ENCODE results near the gene PRKCE.

DNA sequence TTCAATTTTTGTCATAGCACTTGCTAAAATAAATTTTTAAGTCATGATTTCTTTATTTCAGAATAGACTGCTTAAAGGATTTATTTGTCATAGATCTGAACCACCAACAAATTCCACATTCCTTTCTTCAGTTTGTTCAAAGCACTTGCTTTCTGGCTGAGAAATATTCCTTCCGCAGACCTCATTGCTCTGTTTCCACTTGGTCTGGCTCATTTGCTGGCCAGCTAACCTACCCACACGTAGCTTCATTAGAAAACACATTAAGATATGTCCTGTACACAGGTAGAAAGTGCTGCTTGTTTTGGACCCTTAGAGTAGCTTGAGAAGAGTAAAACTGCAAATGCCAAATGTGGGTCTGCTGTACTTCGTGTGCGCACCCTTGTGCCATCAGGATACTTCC is 479.0 kb downstream of the PRKCE start:
- TF ChIP-seq, protein P1, sequence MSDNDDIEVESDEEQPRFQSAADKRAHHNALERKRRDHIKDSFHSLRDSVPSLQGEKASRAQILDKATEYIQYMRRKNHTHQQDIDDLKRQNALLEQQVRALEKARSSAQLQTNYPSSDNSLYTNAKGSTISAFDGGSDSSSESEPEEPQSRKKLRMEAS (IDR thresholded peaks at IDR 0.05) = no peak
- no peak for TF ChIP-seq POLR2A (IDR thresholded peaks at IDR 0.05; ENCODE audit: borderline replicate concordance, extremely low read depth, insufficient read depth, insufficient read length)
- no peak for TF ChIP-seq POLR2AphosphoS5 (IDR thresholded peaks at IDR 0.05; ENCODE audit: low read depth, low read length)
- TF ChIP-seq ZFX (IDR thresholded peaks at IDR 0.05) = no peak
- TF ChIP-seq JUND (IDR thresholded peaks at IDR 0.05) = no peak
- TF ChIP-seq, protein P2, sequence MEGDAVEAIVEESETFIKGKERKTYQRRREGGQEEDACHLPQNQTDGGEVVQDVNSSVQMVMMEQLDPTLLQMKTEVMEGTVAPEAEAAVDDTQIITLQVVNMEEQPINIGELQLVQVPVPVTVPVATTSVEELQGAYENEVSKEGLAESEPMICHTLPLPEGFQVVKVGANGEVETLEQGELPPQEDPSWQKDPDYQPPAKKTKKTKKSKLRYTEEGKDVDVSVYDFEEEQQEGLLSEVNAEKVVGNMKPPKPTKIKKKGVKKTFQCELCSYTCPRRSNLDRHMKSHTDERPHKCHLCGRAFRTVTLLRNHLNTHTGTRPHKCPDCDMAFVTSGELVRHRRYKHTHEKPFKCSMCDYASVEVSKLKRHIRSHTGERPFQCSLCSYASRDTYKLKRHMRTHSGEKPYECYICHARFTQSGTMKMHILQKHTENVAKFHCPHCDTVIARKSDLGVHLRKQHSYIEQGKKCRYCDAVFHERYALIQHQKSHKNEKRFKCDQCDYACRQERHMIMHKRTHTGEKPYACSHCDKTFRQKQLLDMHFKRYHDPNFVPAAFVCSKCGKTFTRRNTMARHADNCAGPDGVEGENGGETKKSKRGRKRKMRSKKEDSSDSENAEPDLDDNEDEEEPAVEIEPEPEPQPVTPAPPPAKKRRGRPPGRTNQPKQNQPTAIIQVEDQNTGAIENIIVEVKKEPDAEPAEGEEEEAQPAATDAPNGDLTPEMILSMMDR (IDR thresholded peaks at IDR 0.05 in 2 of 3, conservative IDR thresholded peaks at IDR 0.05 in 1 of 3; ENCODE audit: borderline replicate concordance in 1 of 3, insufficient read depth in 1 of 3, low read depth in 2 of 3, low read length in 2 of 3) = no peak
- TF ChIP-seq, protein P3, sequence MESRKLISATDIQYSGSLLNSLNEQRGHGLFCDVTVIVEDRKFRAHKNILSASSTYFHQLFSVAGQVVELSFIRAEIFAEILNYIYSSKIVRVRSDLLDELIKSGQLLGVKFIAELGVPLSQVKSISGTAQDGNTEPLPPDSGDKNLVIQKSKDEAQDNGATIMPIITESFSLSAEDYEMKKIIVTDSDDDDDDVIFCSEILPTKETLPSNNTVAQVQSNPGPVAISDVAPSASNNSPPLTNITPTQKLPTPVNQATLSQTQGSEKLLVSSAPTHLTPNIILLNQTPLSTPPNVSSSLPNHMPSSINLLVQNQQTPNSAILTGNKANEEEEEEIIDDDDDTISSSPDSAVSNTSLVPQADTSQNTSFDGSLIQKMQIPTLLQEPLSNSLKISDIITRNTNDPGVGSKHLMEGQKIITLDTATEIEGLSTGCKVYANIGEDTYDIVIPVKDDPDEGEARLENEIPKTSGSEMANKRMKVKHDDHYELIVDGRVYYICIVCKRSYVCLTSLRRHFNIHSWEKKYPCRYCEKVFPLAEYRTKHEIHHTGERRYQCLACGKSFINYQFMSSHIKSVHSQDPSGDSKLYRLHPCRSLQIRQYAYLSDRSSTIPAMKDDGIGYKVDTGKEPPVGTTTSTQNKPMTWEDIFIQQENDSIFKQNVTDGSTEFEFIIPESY (IDR thresholded peaks at IDR 0.05; ENCODE audit: extremely low read depth, insufficient replicate concordance, low read length) = no peak
- TF ChIP-seq, protein P4, sequence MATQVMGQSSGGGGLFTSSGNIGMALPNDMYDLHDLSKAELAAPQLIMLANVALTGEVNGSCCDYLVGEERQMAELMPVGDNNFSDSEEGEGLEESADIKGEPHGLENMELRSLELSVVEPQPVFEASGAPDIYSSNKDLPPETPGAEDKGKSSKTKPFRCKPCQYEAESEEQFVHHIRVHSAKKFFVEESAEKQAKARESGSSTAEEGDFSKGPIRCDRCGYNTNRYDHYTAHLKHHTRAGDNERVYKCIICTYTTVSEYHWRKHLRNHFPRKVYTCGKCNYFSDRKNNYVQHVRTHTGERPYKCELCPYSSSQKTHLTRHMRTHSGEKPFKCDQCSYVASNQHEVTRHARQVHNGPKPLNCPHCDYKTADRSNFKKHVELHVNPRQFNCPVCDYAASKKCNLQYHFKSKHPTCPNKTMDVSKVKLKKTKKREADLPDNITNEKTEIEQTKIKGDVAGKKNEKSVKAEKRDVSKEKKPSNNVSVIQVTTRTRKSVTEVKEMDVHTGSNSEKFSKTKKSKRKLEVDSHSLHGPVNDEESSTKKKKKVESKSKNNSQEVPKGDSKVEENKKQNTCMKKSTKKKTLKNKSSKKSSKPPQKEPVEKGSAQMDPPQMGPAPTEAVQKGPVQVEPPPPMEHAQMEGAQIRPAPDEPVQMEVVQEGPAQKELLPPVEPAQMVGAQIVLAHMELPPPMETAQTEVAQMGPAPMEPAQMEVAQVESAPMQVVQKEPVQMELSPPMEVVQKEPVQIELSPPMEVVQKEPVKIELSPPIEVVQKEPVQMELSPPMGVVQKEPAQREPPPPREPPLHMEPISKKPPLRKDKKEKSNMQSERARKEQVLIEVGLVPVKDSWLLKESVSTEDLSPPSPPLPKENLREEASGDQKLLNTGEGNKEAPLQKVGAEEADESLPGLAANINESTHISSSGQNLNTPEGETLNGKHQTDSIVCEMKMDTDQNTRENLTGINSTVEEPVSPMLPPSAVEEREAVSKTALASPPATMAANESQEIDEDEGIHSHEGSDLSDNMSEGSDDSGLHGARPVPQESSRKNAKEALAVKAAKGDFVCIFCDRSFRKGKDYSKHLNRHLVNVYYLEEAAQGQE (IDR thresholded peaks at IDR 0.05; ENCODE audit: low read depth) = no peak
